Activated CD4-positive, alpha-beta T cell treated with anti-CD3 and anti-CD28 coated beads for 36 hours (primary cell): ENCODE measurements around the gene DAB2IP. TPM values are rescaled to one million over a fixed set of nuclear protein-coding genes. Genes with fewer than 3 reads are reported as not detected.

Source experiments
- ATAC-seq: fragments of 200-7000 bp; cut with Tn5 transposase; one replicate; pipeline ENCODE4 v1.10.0; 2021; ENCODE audit warnings: mild to moderate bottlenecking, moderate library complexity
- CTCF ChIA-PET: fragments of 350-600 bp; sonication (Branson Sonifier 250); formaldehyde crosslinking; loops from one replicate; lab custom pipeline; 2021; ENCODE audit warnings: antibody characterized with exemption; lab: Charles Lee
- POLR2A ChIA-PET: fragments of 350-600 bp; sonication (Branson Sonifier 250); formaldehyde crosslinking; loops from one replicate; lab custom pipeline; 2021; ENCODE audit warnings: antibody characterized with exemption, inconsistent platforms; lab: Charles Lee
- DNase-seq: peaks from one replicate; pipeline ENCODE4 v3.0.0-alpha.2; 2020
- H3K27ac Mint-ChIP-seq: one replicate; pipeline ENCODE4 v1.8.0; 2021; ENCODE audit warnings: mixed read lengths
- H3K27me3 Mint-ChIP-seq: one replicate; pipeline ENCODE4 v1.8.0; 2021; ENCODE audit warnings: mixed read lengths
- H3K36me3 Mint-ChIP-seq: one replicate; pipeline ENCODE4 v1.8.0; 2021; ENCODE audit warnings: low read depth, mixed read lengths
- H3K4me1 Mint-ChIP-seq: one replicate; pipeline ENCODE4 v1.8.0; 2021; ENCODE audit warnings: mixed read lengths
- H3K4me3 Mint-ChIP-seq: one replicate; pipeline ENCODE4 v1.8.0; 2021; ENCODE audit warnings: mild to moderate bottlenecking, moderate library complexity, mixed read lengths
- H3K9me3 Mint-ChIP-seq: one replicate; pipeline ENCODE4 v1.8.0; 2021; ENCODE audit warnings: low read depth, mixed read lengths
- intact Hi-C, 2 experiments: fragments of 100-400 bp; cut with DNase I in 1 of 2; cut with micrococcal nuclease in 1 of 2; formaldehyde crosslinking; loops; one replicate each; pipeline versions ENCODE4 v1.14.2 to v1.15.1; 2022 to 2024; cut with DNase I, micrococcal nuclease
- total RNA-seq, 2 experiments: library from RNA; stranded (reverse); gene quantifications; one replicate each; pipeline ENCODE4 v1.2.3, GENCODE V29; 2021

DAB2IP gene
- total RNA-seq, 2 experiments from 2014 or later: 0.02 to 0.28 TPM

GRCh38 chr9:121699571-121700164 lies 48.2 kb downstream of the DAB2IP start:
- POLR2A ChIA-PET: no interaction called here
- DNase-seq: no peak
- CTCF ChIA-PET: interaction anchor here (0.6 kb wide), 1 partner anchor 66 kb away, joined by 3 read pairs; no protein-coding TSS in a partner anchor
- Mint-ChIP-seq H3K36me3 (no peaks in the 10 kb centered on the region), H3K9me3 (no peaks in the 10 kb centered on the region), H3K4me3 (no peak overlapping the region), H3K27me3 (peaks cover 40% of the 10 kb centered on the region), H3K27ac (no peak overlapping the region), H3K4me1 (no peaks in the 10 kb centered on the region)
- intact Hi-C loops: loop anchor here (5.0 kb wide), 3 partner anchors 147 to 293 kb away; no protein-coding TSS in a partner anchor
- ATAC-seq: no peak

- H3K4me3 Mint-ChIP-seq: no peak overlapping the region
- no peaks in the 10 kb centered on the region for H3K4me1 Mint-ChIP-seq
- DNase-seq (peak; percentile 44), ATAC-seq (no peak)
- ChIA-PET CTCF (no interaction called here), POLR2A (no interaction called here)
- no peaks in the 10 kb centered on the region for H3K36me3 Mint-ChIP-seq
- intact Hi-C loops: loop anchor here in 1 of 2 experiments (5.0 kb wide), 1 partner anchor 292 kb away; no protein-coding TSS in a partner anchor
- peaks cover 41% of the 10 kb centered on the region for H3K27me3 Mint-ChIP-seq
- H3K9me3 Mint-ChIP-seq: no peaks in the 10 kb centered on the region
- no peak overlapping the region for H3K27ac Mint-ChIP-seq
Measured at GRCh38 chr9:121700165-121700831, 48.9 kb downstream of the DAB2IP start.

GRCh38 chr9:121700832-121701419 lies 49.5 kb downstream of the DAB2IP start:
- no peak for ATAC-seq
- DNase-seq: no peak
- no peaks in the 10 kb centered on the region for H3K9me3 Mint-ChIP-seq
- intact Hi-C loops: loop anchor here in 1 of 2 experiments (5.0 kb wide), 1 partner anchor 291 kb away; no protein-coding TSS in a partner anchor
- no peak overlapping the region for H3K27ac Mint-ChIP-seq
- H3K4me3 Mint-ChIP-seq: no peak overlapping the region
- ChIA-PET POLR2A (no interaction called here), CTCF (no interaction called here)
- no peaks in the 10 kb centered on the region for H3K4me1 Mint-ChIP-seq
- H3K27me3 Mint-ChIP-seq: peaks cover 41% of the 10 kb centered on the region
- no peaks in the 10 kb centered on the region for H3K36me3 Mint-ChIP-seq

- intact Hi-C loops: loop anchor here in 1 of 2 experiments (5.0 kb wide), 1 partner anchor 291 kb away; no protein-coding TSS in a partner anchor
- H3K4me1 Mint-ChIP-seq: no peaks in the 10 kb centered on the region
- no peaks in the 10 kb centered on the region for H3K9me3 Mint-ChIP-seq
- no peak overlapping the region for H3K27ac Mint-ChIP-seq
- DNase-seq (no peak), ATAC-seq (no peak)
- ChIA-PET CTCF (interaction anchor here (1.2 kb wide), 1 partner anchor 226 kb away, joined by 3 read pairs; no protein-coding TSS in a partner anchor), POLR2A (no interaction called here)
- H3K27me3 Mint-ChIP-seq: peaks cover 38% of the 10 kb centered on the region
- H3K4me3 Mint-ChIP-seq: no peak overlapping the region
- H3K36me3 Mint-ChIP-seq: no peaks in the 10 kb centered on the region
Measured at GRCh38 chr9:121701736-121702261, 50.4 kb downstream of the DAB2IP start.

GRCh38 chr9:121703014-121703734 lies 51.7 kb downstream of the DAB2IP start:
- POLR2A ChIA-PET: no interaction called here
- H3K27ac Mint-ChIP-seq: no peak overlapping the region
- no peaks in the 10 kb centered on the region for H3K9me3 Mint-ChIP-seq
- intact Hi-C loops: loop anchor here in 1 of 2 experiments (5.0 kb wide), 1 partner anchor 289 kb away; no protein-coding TSS in a partner anchor
- no peaks in the 10 kb centered on the region for H3K36me3 Mint-ChIP-seq
- DNase-seq: no peak
- CTCF ChIA-PET: no interaction called here
- ATAC-seq: no peak
- H3K27me3 Mint-ChIP-seq: peaks cover 27% of the 10 kb centered on the region
- H3K4me1 Mint-ChIP-seq: no peaks in the 10 kb centered on the region
- H3K4me3 Mint-ChIP-seq: no peak overlapping the region

- no peaks in the 10 kb centered on the region for H3K36me3 Mint-ChIP-seq
- no peaks in the 10 kb centered on the region for H3K9me3 Mint-ChIP-seq
- ChIA-PET CTCF (no interaction called here), POLR2A (interaction anchor here (1.0 kb wide), 1 partner anchor 24 kb away, joined by 4 read pairs; no protein-coding TSS in a partner anchor)
- intact Hi-C loops: loop anchor here in 1 of 2 experiments (5.0 kb wide), 1 partner anchor 288 kb away; no protein-coding TSS in a partner anchor
- DNase-seq (no peak), ATAC-seq (no peak)
- no peaks in the 10 kb centered on the region for H3K4me1 Mint-ChIP-seq
- H3K27ac Mint-ChIP-seq: no peak overlapping the region
- no peak overlapping the region for H3K4me3 Mint-ChIP-seq
- peaks cover 25% of the 10 kb centered on the region for H3K27me3 Mint-ChIP-seq
Measured at GRCh38 chr9:121704281-121704680, 52.8 kb downstream of the DAB2IP start.

- peaks cover 18% of the 10 kb centered on the region for H3K27me3 Mint-ChIP-seq
- ATAC-seq: no peak
- POLR2A ChIA-PET: no interaction called here
- CTCF ChIA-PET: no interaction called here
- no peaks in the 10 kb centered on the region for H3K4me1 Mint-ChIP-seq
- no peak overlapping the region for H3K4me3 Mint-ChIP-seq
- H3K27ac Mint-ChIP-seq: no peak overlapping the region
- intact Hi-C loops: no loop called here
- DNase-seq: no peak
- H3K36me3 Mint-ChIP-seq: no peaks in the 10 kb centered on the region
- no peaks in the 10 kb centered on the region for H3K9me3 Mint-ChIP-seq
Measured at GRCh38 chr9:121706149-121706750, 54.8 kb downstream of the DAB2IP start.

- H3K4me1 Mint-ChIP-seq: no peaks in the 10 kb centered on the region
- H3K9me3 Mint-ChIP-seq: no peaks in the 10 kb centered on the region
- ATAC-seq (peak; percentile 78), DNase-seq (peak; percentile 15)
- H3K27me3 Mint-ChIP-seq: peaks cover 7% of the 10 kb centered on the region
- no peak overlapping the region for H3K27ac Mint-ChIP-seq
- CTCF ChIA-PET: interaction anchor here (0.7 kb wide), 2 partner anchors 8 to 20 kb away, joined by 3 read pairs; no protein-coding TSS in a partner anchor
- intact Hi-C loops: no loop called here
- POLR2A ChIA-PET: no interaction called here
- no peaks in the 10 kb centered on the region for H3K36me3 Mint-ChIP-seq
- no peak overlapping the region for H3K4me3 Mint-ChIP-seq
Measured at GRCh38 chr9:121707477-121708424, 56.3 kb downstream of the DAB2IP start.

GRCh38 chr9:121708768-121709488 lies 57.5 kb downstream of the DAB2IP start:
- intact Hi-C loops: no loop called here
- no peak for ATAC-seq
- Mint-ChIP-seq H3K9me3 (no peaks in the 10 kb centered on the region), H3K27ac (no peak overlapping the region), H3K36me3 (no peaks in the 10 kb centered on the region), H3K4me3 (no peak overlapping the region), H3K4me1 (no peaks in the 10 kb centered on the region), H3K27me3 (peaks cover 4% of the 10 kb centered on the region)
- DNase-seq: no peak
- ChIA-PET POLR2A (no interaction called here), CTCF (interaction anchor here (0.7 kb wide), 2 partner anchors 7 to 21 kb away, joined by 3 read pairs; no protein-coding TSS in a partner anchor)
